GM12872 (cell line): ENCODE results near the gene PCBP2.

ENCODE experiments used
- CTCF ChIP-seq: IDR thresholded peaks from 3 replicates; pipeline ENCODE4 v1.5.1; 2011; ENCODE audit warnings: low read depth, mild to moderate bottlenecking, low read length, moderate library complexity; ENCODE audit not compliant: insufficient read depth

The PCBP2 gene

DNA sequence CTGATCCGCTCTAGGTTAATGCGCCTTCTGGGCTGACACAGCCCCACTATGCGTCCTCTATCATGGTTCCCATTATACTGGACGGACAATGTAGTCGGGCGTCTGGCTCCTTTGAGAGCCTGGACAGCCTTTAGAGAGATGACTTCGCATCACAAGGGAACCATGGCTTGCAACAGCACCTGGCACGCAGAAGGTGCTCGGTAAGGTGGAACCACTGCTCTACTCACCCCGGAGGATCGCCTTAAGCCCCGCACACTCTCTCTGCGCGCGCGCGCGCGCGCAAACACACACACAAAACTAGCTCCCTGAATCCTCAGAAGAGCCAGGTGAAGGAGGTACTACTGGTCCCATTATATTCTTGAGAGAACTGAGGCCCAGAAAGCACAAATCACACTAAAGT lies 40.3 kb downstream of the PCBP2 start:
- no peak for TF ChIP-seq CTCF

DNA sequence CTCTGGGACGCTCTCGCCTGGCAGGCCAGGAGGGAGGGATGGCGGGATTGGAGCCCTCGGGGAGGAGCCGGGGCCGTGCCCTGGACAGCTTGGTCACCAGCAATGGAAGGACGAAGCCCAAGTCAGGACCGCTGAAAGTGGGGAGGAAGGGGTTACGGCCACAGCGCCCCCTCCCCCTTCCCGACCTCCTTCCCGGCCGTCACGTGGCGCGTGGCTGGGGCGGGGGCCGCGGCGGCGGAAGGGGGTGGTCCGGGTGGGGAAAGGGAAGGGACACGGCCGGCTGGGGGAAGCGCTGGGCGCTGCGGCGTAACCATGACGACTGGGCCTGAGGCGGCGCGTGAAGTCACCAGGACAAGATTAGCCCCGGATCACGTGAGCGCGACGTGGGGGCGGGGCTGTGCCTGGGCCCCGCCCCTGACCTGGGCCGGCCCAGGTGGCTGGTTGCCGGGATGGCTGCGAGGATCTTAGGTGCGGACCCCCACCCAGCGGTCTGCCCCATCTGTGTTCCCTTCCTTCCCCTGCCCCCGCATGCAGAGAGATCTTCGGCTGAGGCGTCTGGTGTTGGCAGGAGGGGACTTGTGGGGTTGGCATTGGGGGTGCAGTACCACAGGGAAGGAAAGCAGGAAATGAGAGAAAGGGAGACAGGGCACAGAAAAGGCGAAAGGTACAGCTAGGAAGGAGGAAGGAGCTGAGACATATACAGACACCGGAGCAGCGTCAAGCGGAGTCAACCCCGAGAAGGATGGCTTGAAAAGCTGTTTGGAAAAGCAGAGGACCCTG lies 41.1 kb downstream of the PCBP2 start:
- TF ChIP-seq CTCF = no peak

GRCh38 chr12:53493610-53494391 lies 41.9 kb downstream of the PCBP2 start:
- no peak for TF ChIP-seq CTCF

DNA sequence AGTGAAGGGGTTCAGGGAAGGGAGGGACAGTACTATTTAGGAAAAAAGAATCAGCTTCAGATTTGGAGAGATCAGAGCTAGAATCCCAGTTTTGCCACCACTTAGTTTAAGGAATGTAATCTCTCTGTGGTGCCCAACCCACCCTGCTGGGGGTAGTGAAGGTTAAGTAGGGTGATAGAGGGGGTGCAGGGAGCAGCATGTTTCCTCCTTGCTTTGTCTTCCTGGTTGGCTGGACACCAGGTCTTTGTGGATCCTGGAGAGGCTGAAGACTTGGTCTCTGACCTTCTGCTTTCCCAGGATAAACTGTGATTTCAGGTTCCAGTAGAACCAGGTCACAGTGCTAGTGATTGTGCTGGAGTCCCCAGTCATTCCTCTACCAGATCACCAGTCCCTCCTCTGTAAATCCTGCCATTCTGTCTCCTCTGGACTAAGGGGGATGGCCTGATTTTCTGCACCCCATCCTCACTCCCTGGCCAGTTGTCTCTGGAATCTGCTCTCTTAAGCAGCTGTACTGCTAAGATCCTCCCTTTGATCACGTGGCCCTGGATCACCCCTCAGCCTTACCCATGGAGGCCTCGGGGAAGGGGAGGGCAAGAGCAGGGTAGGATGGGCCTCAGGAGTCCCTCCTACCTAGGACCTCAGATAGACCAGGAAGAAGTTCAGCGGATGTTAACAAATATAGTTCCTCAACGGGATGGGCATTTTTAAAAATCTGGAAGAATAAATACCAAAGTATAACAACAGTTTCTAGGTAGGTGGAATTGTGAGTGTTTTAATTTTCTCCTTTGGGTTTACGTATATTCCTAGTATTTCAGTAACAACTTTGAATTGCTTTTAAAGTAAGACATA lies 44.2 kb downstream of the PCBP2 start:
- TF ChIP-seq CTCF = no peak

DNA sequence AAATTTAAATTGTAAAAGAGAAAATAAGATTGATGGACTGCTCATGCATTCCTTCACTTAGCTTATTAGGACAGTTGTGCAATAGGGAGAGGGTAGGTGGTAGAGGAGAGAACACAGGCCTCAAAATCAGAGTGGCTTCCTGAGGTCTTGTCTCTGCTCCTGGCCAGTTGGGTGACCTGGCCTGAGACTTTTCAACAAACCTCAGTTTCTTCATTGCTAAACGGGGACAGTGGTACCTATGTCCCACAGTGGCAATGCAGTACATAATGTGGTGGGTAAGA lies 44.8 kb downstream of the PCBP2 start:
- TF ChIP-seq CTCF = no peak

DNA sequence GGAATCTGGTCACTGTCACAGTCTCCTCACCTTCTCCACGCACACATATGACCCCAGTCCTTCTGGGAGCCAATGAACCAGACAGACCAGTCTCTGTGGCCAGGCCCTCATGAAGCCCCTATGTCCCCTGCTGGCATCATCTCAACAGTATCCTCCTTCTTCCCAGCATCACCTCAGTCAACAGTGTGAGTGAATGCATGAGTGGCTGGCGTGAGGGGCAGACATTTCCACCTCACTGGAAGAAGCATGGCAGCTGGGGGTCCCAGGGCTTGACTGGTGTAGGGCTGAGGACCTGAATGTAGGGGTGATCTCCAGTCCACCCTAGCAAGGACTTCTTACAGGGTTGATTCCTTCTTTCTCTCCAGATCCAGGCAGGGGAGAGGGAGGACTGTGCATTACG lies 45.6 kb downstream of the PCBP2 start:
- no peak for TF ChIP-seq CTCF

DNA sequence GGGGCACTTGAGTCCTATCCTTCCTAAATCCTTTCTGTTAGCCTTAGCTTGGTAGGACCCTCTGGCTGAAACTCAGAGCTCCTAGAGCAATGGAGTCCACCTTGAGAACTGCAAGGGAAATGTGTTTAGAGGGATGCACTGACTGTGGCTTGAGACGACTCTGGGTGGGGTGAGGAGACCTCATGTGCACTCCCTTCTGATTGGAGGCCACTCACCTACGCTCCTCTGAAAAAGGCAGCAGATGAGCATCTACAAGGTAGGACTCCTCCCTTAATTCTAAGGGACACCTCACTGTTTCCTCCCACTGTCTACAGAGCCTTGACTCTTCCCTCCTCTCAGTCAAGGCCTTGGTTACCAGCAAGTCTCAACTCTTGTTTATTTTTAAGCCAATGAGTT lies 46.3 kb downstream of the PCBP2 start:
- no peak for TF ChIP-seq CTCF
